ENCODE results near the gene GRN.

- TF ChIP-seq REL (CRISPR knock-in tag; conservative IDR thresholded peaks at IDR 0.05) (no peak), ZFP91 (CRISPR knock-in tag; IDR thresholded peaks at IDR 0.05; ENCODE audit: borderline replicate concordance) (no peak), ZXDC (CRISPR knock-in tag; IDR thresholded peaks at IDR 0.05) (no peak), ZC3H13 (CRISPR knock-in tag; IDR thresholded peaks at IDR 0.05) (no peak), RERE (CRISPR knock-in tag; IDR thresholded peaks at IDR 0.05; ENCODE audit: low read depth) (no peak), NFIC (IDR thresholded peaks at IDR 0.05; ENCODE audit: low read length) (no peak), CTCF (CRISPR knock-in tag; IDR thresholded peaks at IDR 0.05) (no peak), ZEB1 (IDR thresholded peaks at IDR 0.05; ENCODE audit: insufficient replicate concordance, low read depth) (no peak), THRA (CRISPR knock-in tag; IDR thresholded peaks at IDR 0.05; ENCODE audit: borderline replicate concordance) (no peak), TAF1 (CRISPR knock-in tag; IDR thresholded peaks at IDR 0.05) (no peak), SIN3A (IDR thresholded peaks at IDR 0.05; ENCODE audit: borderline replicate concordance, low read depth, low read length) (no peak)
These were observed 13.0 kb downstream of the GRN start for GRCh38 chr17:44358066-44358465.
